GM11168 (cell line): ENCODE data around the gene ARHGDIA.

ENCODE experiments used
- in situ Hi-C: fragments of 300-500 bp; cut with MboI; formaldehyde crosslinking; loops from one replicate; pipeline ENCODE4 v1.12.0; 2022; ENCODE audit warnings: low sequenced_read_pairs; ENCODE audit not compliant: unreplicated experiment

The ARHGDIA gene

DNA sequence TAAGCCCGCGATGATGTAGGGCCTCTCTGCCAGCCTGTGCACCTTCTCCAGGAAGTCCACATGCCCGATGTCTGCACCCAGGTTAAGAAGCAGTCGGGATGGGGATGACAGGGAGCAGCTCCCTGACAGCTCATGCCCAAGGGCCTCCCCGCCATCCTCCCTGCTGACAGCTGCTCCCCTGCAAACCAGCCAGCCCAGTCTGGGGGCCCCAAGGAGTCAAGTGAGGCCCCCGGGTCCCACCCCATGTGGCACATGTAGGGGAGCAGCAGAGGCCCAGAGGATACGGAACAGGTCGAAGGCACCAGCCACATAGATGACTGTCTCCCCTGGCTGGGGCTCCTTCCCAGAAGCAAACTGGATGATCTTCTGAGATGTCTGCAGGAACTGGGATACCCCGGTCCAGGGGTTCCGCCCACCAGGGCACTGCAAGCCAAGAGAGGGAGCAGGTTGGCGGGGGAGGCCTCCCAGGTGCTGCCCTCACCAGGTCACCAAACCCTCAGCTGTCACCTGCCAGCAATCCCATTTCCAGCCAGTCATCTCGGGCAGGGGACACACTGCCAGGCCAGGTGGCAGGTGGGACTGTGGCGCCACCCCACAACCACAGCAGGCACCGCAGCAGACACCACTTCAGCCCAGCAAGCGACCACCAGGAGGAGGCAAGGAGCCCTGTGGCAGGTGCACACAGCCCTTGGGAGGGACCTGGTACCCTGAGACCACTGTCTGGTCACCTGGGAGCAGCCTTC, 35.5 kb upstream of the ARHGDIA start:
- in situ Hi-C loops = no loop called here

- in situ Hi-C loops = no loop called here
Measured at GRCh38 chr17:81905993-81906392, 34.9 kb upstream of the ARHGDIA start.

DNA sequence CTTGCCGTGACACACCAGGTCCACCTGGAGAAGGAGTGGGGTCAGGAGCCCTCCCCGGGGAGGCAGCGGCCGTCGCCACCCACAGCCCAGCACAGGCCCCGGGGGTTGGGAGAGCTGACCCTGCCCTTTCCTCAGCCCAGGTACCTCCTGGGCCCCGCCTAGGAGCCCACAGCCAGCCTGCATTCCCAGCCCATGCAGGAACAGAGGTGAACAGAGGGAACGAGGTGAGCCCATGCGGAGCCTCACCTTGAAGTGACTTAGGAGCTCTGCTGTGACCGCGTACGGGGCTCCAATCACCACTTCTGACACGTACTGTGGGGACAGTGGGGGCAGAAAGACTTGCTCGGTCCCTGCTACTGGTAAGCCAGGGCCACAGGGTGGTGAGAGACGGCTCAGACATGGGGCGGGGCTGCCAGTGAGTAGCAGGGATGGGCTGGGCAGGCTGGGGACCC, 34.3 kb upstream of the ARHGDIA start:
- in situ Hi-C loops = no loop called here

GRCh38 chr17:81904600-81905423, 33.7 kb upstream of the ARHGDIA start:
- in situ Hi-C loops = no loop called here

DNA sequence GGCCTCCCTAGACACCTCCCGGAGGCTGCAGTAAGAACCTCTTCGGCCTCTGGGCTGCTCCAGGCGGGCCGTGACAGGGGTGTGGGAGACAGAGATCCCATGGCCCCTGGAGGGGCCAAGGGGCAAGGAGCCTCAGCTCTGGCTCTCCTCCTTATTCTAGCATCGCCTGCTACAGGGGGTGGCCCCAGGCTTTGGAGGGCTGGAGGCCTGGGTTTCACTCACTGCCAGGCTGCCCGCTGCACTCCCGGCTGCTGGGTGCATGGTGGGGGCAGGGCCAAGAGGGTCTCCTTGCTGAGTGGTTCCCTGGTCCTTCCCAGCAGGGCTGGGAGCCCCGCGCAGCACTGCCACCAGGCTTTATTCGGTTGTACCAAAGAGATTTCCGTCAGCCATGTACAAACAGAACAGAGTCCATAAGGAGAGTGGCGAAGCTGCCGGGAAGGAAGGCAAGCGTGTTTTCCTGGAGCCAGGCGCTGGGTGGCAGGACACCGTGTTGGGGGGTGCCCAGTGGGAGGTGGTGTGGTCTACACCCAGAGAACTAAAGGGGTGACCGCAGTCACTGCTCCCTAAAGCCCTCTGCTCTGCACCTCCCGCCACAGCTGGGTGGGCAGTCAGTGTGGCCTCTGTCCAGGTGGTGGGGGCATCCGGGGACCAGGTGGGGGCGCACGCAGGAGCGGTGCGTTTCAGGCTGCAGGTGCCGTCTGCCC, 32.9 kb upstream of the ARHGDIA start:
- in situ Hi-C loops = no loop called here

- in situ Hi-C loops = no loop called here
Measured at GRCh38 chr17:81903415-81903831, 32.3 kb upstream of the ARHGDIA start.

- in situ Hi-C loops = no loop called here
Measured at GRCh38 chr17:81902653-81903414, 31.7 kb upstream of the ARHGDIA start.

- in situ Hi-C loops = no loop called here
Measured at GRCh38 chr17:81902023-81902652, 31.0 kb upstream of the ARHGDIA start, which contains the start of gene NPB. NPB (plus strand) TSS chr17:81902238; CDS start chr17:81902278, 40 bp downstream.

DNA sequence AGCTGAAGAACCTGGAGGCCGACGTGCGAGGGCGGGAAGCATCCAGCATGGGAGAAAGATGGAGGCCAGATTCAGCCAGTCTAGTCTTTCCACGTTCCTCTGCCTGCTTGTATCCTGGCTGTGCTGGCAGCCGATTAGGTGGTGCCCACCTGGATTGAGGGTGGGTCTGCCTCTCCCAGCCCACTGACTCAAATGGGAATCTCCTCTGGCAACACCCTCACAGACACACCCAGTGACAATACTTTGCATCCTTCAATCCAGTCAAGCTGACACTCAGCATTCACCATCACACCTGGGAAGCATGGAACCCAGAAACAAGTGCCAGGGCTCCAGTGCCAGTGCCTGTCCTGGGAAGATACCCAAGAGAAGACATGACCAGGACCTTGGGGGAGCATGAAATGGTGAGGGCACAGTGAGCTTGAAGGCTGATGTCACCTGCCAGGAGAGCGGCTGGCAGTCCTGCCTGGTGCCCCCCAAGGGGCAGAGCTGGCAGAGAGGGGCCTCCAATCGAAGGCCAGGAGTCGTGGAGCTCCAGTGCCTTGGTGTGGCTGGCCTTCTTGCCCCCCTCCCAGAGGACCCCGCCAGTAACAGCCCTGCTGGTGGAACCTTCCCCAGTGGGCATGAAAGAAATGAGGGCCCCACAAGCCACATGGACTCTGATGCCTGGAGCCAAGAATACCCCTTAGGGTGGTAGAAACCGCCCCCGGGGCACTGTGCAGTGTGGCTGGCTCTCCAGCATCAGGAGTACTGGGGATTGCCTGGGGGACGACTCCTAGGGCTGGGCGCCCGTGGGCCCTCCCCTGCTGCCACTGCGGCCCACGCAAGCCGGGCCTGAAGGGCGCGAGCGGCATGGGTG, 30.3 kb upstream of the ARHGDIA start:
- in situ Hi-C loops = no loop called here

- in situ Hi-C loops = no loop called here
Measured at GRCh38 chr17:81900181-81900820, 29.2 kb upstream of the ARHGDIA start.

- in situ Hi-C loops = no loop called here
Measured at GRCh38 chr17:81899514-81900166, 28.5 kb upstream of the ARHGDIA start.

DNA sequence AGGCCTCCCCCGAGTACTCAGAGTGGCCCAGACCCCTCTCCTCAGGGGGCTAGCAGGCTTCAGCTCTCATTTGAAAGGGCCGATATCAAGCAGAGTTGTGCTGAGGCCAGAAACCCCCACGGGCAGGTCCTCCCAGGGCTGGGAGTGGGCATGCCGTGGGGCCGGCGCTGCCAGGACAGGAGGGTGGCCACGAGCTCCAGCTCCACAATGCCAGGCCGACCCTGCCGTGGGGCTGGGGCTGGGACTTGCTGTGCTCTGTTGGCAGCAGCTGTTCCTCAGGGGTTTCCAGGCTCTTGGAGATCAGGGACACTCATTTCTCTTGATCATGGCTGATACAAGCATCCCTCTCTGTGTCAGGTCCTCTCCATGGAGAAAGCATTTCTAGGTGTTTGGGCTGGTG, 27.7 kb upstream of the ARHGDIA start:
- in situ Hi-C loops = no loop called here

GRCh38 chr17:81898029-81898866, 27.1 kb upstream of the ARHGDIA start:
- in situ Hi-C loops = no loop called here

DNA sequence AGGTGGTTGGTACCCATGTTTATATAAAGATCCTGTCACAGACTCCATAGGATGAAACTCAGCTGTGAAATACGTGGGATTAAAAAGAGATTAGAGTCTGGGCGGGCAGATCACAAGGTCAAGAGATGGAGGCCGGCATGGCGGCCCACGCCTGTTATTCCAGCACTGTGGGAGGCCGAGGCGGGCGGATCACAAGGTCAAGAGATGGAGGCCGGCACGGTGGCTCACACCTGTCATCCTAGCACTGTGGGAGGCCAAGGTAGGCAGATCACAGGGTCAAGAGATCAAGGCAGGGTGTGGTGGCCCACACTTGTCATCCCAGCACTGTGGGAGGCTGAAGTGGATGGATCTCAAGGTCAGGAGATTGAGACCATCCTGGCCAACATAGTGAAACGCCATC, 24.3 kb upstream of the ARHGDIA start:
- in situ Hi-C loops = no loop called here

DNA sequence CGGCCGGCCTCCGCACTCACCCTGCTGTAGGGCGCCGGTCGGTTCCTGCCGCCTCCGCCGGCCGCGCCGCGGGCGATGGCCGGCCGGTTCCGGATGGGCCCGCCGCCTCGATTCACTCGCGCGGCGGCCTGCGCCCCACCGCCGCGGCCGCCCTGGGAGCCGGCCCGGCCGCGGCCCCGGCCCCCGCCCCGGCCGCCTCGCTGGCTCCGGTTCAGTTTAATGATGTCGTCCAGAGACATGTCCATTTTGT, 20.1 kb upstream of the ARHGDIA start:
- in situ Hi-C loops = no loop called here

DNA sequence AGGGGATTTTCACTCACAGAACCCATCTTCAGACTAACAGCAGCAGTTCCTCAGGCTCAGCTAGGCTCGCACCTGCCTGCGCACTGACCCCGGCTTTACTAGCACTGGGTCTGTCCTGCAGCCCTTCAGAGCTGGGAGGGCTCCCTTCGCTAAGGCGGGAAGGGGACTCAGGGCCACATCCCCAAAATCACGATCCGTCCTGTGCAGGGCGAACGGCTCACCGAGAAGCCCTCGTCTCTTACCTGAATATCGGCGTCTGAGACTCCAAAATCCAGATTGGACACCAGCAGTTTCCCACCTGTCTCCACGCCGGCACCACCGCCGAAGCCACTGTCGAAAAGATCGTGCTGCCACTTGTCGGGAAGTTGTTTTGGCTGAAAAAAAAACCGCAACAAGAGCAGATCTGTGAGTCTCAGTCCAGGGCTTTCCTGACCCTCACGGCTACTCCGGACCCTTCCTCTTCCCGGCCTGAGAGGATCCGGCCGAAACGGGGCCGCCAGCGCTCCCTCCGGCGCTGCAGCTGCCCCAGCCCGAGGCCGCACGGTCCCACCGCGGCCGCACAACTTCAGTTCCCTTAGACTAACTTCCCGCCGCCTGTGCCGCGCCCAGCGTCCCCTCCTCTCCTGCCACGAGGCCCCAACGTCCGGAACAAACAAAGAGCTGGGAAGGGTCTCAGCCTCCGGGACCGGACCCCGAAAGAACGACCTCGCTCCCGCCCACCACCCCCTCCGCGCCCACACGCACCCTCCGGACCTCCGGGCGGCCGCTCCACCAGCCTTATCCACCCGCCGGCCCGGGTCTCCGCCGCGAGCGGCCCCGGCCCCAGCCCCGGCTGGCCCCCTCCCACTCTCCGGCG, 19.5 kb upstream of the ARHGDIA start:
- in situ Hi-C loops = no loop called here
